Fibroblast of the aortic adventitia (primary cell): Measurements from ENCODE around the gene FOXK2. TPM values are rescaled to one million over a fixed set of nuclear protein-coding genes. Genes with fewer than 3 reads are reported as not detected.
"Not testable (repeated sequence)": the region's sequence is repeated elsewhere in the genome, so short reads cannot be mapped to it uniquely, and the experiment has no call there.

ENCODE experiments used
- DNase-seq: peaks from one replicate; pipeline ENCODE4 v3.0.0-alpha.2; 2010; ENCODE audit warnings: low read depth
- H3K4me3 ChIP-seq: 2 replicates; pipeline ENCODE4 v1.5.1; 2011; ENCODE audit warnings: low read depth, mild to moderate bottlenecking, control low read depth, low read length, moderate library complexity
- total RNA-seq: library from RNA; depleted of rRNA; stranded (reverse); fragments of >200 nt; gene quantifications from 2 replicates; pipeline ENCODE4 v1.2.3, GENCODE V29; 2012; ENCODE audit warnings: low replicate concordance
- TF ChIP-seq, protein P1 (sequence below): IDR thresholded peaks from 2 replicates; pipeline ENCODE4 v1.5.1; 2011; ENCODE audit warnings: mild to moderate bottlenecking, low read length, control low read depth, inconsistent platforms; ENCODE audit not compliant: insufficient read depth

FOXK2 gene
- total RNA-seq, 1 donor, result 28.2 TPM

DNA sequence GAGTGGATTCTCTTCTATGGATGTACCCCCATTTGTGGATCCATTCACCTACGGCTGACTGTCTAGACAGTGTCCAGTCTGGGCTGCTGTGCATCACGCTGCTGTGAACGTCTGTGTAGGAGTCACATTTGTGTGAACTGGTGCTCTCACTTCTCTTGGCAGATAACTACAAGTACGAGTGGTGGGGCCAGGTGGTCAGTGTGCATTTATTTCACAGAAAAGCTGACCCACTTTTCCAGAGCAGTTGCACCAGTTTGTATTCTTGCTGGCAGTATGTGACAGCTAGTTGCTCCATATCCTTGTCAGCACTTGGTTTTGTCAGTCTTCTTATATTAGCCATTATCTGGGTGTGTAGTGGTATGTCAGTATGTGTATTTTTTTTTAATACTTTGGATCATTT, 28.4 kb downstream of the FOXK2 start:
- DNase-seq, result no peak
- TF ChIP-seq, protein P1, sequence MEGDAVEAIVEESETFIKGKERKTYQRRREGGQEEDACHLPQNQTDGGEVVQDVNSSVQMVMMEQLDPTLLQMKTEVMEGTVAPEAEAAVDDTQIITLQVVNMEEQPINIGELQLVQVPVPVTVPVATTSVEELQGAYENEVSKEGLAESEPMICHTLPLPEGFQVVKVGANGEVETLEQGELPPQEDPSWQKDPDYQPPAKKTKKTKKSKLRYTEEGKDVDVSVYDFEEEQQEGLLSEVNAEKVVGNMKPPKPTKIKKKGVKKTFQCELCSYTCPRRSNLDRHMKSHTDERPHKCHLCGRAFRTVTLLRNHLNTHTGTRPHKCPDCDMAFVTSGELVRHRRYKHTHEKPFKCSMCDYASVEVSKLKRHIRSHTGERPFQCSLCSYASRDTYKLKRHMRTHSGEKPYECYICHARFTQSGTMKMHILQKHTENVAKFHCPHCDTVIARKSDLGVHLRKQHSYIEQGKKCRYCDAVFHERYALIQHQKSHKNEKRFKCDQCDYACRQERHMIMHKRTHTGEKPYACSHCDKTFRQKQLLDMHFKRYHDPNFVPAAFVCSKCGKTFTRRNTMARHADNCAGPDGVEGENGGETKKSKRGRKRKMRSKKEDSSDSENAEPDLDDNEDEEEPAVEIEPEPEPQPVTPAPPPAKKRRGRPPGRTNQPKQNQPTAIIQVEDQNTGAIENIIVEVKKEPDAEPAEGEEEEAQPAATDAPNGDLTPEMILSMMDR, result no peak
- no peak overlapping the region for H3K4me3 ChIP-seq

DNA sequence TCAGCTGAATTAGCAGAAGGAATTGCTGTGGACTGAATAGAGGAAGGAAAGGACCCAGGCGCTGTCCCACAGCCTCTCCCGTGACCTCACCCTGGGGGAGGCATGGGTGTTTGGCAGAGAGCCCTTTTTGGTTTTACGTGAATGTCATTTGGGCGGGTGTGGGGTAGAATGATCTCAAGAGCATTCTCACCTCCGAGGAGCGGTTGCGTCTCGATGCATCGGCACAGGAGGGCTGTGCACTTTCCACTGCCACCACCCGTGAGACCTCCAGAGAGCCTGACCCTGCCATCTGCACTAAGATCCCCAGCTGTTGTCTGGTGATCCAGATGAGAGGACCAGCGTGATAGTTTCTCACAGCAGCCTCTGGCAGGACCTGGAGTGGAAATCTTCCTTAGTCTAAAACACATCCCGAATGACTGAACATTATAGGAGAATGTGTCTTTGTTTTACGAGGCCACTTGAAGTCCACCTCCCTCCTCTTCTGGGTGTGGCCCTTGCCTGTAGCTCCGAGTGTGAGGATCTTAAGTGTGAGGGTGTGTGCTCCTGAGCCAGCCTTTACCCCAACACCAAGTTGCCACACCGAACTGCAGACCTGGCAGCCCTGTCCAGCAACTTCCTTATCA, 29.3 kb downstream of the FOXK2 start:
- H3K4me3 ChIP-seq, result no peak overlapping the region
- no peak for DNase-seq
- TF ChIP-seq, protein P1, result no peak

DNA sequence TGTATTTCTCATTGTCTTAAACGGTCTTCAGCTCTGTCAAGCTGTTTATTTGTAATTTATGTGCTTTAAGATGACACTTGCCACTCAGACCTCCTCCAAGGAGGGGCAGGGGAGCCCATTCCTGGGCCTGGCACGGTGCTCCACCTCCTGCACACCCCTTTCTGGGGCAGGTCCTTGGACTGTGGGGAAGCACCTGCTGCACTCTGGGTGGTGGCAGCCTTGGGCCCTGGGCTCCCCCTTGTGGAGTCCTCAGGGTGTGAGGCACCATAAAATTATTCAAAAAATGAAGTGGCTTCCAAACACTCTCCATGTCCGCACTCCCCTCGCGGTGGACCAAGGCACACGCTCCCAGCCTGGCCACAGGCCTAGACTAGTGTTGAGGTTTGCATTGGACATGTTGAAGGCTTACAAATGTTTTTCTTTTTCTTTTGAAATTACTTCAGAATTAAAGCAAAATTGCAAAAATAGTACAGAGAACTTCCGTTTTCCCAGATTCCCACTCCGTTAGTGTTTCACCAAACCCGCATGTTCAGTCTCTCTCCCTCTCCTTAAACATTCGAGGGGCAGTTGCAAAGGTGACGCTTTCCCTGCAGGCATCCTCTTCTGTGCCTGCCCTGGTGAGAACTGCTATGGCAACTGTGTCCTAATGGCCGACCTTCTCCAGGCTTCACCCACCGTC, 32.4 kb downstream of the FOXK2 start:
- H3K4me3 ChIP-seq, result no peak overlapping the region
- DNase-seq, result peak; percentile 78
- TF ChIP-seq, protein P1, result peak; percentile 75

DNA sequence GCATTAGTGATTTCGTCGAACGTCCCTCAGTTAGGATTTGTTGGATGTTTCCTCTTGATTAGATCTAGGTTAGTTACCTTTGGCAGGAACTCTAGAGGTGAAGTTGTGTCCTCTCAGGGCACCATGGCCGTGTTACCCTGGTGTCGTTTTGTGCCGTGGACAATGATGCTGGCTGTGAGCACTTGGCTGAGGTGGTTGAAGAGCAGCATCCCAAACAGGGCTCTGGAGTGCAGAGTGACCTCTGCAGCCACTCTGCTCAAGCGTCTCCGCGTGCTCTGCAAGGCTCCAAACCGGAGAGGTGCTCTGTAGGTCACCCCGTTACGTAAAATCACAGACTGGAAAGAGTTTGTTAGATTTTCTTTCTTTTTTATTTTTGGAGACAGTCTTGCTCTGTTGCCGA, 33.0 kb downstream of the FOXK2 start:
- TF ChIP-seq, protein P1, result no peak
- DNase-seq, result no peak
- H3K4me3 ChIP-seq, result no peak overlapping the region

DNA sequence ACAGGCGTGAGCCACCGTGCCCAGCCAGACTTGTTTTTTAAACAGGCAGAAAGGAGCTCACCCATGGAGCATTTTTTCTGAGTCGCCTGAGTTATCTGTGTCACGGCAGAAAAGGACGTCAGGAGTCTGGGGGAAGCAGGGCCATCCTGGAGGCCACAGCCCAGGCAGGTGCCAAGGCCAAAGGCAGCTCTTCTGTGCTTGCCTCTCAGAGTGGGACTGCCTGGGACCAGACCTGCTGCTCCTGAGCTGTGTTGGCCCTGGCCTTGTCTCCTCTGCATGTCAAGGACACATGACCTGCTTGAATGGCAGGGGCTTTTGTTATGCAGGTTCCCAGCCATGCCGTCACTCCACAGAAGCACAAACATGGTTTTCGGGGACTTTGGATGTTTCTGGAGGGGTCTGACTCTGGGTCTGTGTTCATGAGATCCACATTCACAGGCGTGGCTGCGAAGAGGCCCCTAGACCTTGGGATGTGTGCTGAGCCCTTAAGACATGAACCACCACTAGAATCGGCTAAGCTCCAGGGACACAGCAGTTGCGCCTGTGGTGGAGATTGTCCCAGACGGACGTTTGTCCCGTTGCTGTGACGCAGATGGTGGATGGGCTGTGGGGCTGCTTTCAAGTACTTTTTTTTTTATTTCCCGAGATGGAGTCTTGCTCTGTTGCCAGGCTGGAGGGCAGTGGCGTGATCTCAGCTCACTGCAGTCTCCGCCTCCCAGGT, 33.8 kb downstream of the FOXK2 start:
- H3K4me3 ChIP-seq, result no peak overlapping the region
- TF ChIP-seq, protein P1, result no peak
- no peak for DNase-seq

DNA sequence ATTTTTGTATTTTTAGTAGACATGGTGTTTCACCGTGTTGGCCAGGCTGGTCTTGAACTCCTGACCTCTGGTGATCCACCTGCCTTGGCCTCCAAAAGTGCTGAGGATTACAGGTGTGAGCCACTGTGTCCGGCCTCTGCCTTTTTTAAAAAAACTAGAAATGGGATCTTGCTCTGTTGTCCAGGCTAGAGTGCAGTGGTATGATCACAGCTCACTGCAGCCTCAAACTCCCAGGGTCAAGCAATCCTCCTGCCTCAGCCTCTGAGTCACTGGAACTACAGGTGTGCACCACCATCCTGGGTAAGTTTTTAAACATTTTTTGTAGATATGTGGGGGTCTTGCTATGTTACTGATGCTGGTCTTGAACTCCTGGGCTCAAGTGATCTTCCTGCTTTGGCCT, 38.0 kb downstream of the FOXK2 start:
- not testable (repeated sequence) for H3K4me3 ChIP-seq, DNase-seq

DNA sequence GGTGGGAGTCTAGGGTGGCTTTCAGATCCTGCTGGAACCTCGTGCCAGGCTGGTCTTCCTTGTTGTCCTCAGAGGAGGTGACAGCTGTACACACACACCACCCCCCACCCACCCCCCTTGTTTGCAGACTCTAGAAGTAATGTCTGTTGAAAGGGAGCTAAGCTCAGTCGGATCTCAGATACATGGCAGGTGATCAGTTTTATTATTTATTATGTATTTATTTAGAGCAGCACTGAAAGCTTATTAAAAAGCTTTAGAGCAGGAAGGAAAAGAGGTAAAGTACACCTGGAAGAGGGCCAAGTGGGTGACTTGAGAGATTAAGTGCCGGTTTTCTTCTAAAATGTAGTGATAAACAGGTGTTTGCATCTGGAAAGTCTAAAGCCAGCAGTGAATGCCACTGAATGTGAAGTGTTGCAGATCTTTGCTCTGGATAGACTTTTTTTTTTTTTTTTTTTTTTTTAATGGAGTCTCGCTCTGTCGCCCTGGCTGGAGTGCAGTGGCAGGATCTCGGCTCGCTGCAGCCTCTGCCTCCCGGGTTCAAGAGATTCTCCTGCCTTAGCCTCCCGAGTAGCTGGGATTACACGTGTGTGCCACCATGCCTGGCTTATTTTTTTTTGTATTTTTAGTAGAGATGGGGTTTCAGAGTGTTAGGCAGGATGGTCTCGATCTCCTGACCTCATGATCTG, 40.2 kb downstream of the FOXK2 start:
- H3K4me3 ChIP-seq, result no peak overlapping the region
- no peak for DNase-seq
- TF ChIP-seq, protein P1, result no peak
